Cardiac muscle cell (in vitro differentiated cells and primary cell): Measurements from ENCODE around the gene ZFAND6. TPM values are rescaled to one million over a fixed set of nuclear protein-coding genes. Genes with fewer than 3 reads are reported as not detected.

Source experiments
- DNase-seq, 2 donors: peaks; one replicate each; pipeline versions ENCODE4 v3.0.0 to v3.0.0-alpha.2; 2010 to 2017; ENCODE audit warnings: low read depth in 1 of 2, low spot score in 1 of 2
- H3K27ac ChIP-seq: fragments of 200-600 bp; sonication (generic); 2 replicates; pipeline ENCODE4 v1.5.1; 2016
- H3K27me3 ChIP-seq: fragments of 200-600 bp; sonication (generic); 2 replicates; pipeline ENCODE4 v1.6.0; 2016; ENCODE audit warnings: control low read depth
- H3K36me3 ChIP-seq: fragments of 200-600 bp; sonication (generic); 2 replicates; pipeline ENCODE4 v1.5.1; 2016; ENCODE audit warnings: control low read depth
- H3K4me1 ChIP-seq: fragments of 200-600 bp; sonication (generic); 2 replicates; pipeline ENCODE4 v1.8.1; 2017; ENCODE audit warnings: low read depth, mild to moderate bottlenecking, mixed run types
- H3K4me3 ChIP-seq: fragments of 200-600 bp; sonication (generic); 2 replicates; pipeline ENCODE4 v1.5.1; 2016; ENCODE audit warnings: mild to moderate bottlenecking
- H3K9me3 ChIP-seq: fragments of 200-600 bp; sonication (generic); 2 replicates; pipeline ENCODE4 v1.5.1; 2017; ENCODE audit warnings: low read depth, mild to moderate bottlenecking, control low read depth
- polyA plus RNA-seq: library from polyadenylated mRNA; unstranded; fragments of >200 nt; fragmentation: Nextera tagmentation; extraction: Ambion mirVana; gene quantifications from 2 replicates; pipeline ENCODE4 v1.2.1, GENCODE V29; 2016
- total RNA-seq: library from RNA; depleted of rRNA; stranded (reverse); fragments of >200 nt; gene quantifications from 2 replicates; pipeline ENCODE4 v1.2.3, GENCODE V29; 2016
- TF ChIP-seq, protein P1 (sequence below): IDR thresholded peaks from 2 replicates; pipeline ENCODE4 v1.5.1; 2012; ENCODE audit warnings: low read depth, mild to moderate bottlenecking, low read length

ZFAND6 gene
- total and polyA plus RNA-seq, 2 experiments from 2014 or later, result 195 to 253 TPM

DNA sequence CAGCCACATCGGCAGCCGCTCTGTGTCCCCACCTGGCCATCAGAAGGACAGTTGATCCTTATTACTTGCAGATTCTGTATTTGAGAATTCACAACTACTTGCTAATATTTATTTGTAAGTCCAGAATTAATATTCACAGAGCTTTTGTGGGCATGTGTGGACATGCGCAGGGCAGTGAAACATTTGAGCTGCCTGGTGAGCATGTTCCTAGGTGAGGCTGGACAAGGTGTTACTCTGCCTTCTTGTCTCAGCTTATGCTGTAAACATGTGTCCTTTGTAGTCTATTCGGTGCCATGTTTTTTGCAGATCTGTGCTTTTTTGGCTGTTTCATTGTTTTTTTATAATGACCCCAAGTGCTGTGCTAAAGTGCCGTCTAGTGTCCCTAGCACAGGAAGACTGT is 108.9 kb downstream of the ZFAND6 start:
- H3K4me3 ChIP-seq, result no peak overlapping the region
- no peaks in the 10 kb centered on the region for H3K4me1 ChIP-seq
- H3K9me3 ChIP-seq, result no peaks in the 10 kb centered on the region
- TF ChIP-seq, protein P1, sequence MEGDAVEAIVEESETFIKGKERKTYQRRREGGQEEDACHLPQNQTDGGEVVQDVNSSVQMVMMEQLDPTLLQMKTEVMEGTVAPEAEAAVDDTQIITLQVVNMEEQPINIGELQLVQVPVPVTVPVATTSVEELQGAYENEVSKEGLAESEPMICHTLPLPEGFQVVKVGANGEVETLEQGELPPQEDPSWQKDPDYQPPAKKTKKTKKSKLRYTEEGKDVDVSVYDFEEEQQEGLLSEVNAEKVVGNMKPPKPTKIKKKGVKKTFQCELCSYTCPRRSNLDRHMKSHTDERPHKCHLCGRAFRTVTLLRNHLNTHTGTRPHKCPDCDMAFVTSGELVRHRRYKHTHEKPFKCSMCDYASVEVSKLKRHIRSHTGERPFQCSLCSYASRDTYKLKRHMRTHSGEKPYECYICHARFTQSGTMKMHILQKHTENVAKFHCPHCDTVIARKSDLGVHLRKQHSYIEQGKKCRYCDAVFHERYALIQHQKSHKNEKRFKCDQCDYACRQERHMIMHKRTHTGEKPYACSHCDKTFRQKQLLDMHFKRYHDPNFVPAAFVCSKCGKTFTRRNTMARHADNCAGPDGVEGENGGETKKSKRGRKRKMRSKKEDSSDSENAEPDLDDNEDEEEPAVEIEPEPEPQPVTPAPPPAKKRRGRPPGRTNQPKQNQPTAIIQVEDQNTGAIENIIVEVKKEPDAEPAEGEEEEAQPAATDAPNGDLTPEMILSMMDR, result no peak
- H3K27me3 ChIP-seq, result no peaks in the 10 kb centered on the region
- H3K36me3 ChIP-seq, result no peaks in the 10 kb centered on the region
- no peak overlapping the region for H3K27ac ChIP-seq
- no peak for DNase-seq

DNA sequence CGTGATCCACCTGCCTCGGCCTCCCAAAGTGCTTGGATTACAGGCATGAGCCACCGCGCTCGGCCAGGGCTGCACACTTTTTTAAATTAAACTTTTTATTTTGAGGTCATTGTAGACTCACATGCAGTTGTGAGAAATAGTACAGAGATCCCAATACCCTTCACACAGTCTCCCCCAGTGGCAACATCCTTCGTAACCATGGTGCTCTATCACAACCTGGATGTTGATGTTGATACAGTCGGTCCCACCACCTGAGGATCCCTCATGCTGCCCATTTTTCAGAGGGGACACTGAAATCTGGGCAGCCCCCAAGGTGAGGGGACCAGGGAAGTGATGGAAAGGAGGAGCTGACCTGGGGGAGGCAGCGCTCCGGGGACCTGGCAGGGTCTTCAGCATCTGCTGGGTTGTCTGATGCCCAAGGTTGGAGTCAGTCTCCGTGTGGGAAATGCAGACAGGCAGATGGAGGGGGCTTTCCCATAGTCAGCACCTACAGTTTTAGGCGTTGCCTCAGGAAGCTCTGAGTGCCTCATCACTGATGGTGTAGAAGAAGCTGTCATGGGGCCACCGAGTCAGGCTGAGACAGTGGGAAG is 110.4 kb downstream of the ZFAND6 start:
- Histone ChIP-seq H3K4me3 (no peak overlapping the region), H3K4me1 (no peaks in the 10 kb centered on the region), H3K36me3 (no peaks in the 10 kb centered on the region), H3K27ac (no peak overlapping the region), H3K27me3 (no peaks in the 10 kb centered on the region), H3K9me3 (no peaks in the 10 kb centered on the region)
- TF ChIP-seq, protein P1, result no peak
- DNase-seq, result no peak

DNA sequence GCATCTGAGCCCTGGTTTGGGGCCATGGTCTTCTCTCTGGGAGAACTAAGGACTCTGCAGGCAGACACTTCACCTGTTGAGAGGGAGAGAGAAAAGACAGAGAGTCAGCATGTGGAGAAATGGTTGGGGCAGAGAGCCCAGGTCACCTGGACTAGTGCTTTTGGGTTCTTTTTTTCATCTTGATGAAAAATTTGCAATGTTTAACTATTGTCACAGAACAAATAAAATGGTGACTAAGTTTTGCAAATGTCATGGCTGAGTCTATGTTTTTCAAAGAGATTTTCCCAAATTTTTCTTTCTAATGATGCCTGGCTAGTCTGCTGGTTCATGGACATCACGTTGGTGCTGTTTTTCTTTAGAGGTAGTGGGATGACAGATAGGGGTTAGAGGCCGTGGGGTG is 111.1 kb downstream of the ZFAND6 start:
- DNase-seq, result no peak

DNA sequence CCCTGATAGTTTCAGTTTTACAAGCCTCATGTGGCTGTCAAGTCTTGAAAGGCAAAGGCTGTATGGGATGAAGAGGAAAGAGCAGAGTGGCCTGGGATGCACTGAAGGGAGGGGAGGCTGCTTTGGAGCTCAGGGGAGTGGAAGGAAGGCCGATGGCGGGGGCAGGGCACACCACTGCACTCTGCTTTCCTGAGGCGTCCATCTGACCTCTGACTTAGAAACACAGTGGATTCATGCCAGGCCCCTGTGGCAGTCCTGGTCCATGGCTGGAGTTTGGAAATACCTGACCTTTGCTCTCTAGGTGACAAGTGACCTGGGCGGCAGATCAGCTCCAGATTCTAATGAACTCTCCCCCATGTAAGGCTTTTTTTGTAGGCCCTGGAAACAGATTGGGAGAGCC is 112.3 kb downstream of the ZFAND6 start:
- H3K27ac ChIP-seq, result no peak overlapping the region
- no peaks in the 10 kb centered on the region for H3K36me3 ChIP-seq
- no peaks in the 10 kb centered on the region for H3K9me3 ChIP-seq
- no peak for DNase-seq
- no peak overlapping the region for H3K4me3 ChIP-seq
- TF ChIP-seq, protein P1, result no peak
- no peaks in the 10 kb centered on the region for H3K4me1 ChIP-seq
- H3K27me3 ChIP-seq, result no peaks in the 10 kb centered on the region

More for the DNA sequence above, 111.1 kb downstream of the ZFAND6 start:
- Histone ChIP-seq H3K27me3 (no peaks in the 10 kb centered on the region), H3K36me3 (no peaks in the 10 kb centered on the region), H3K9me3 (no peaks in the 10 kb centered on the region), H3K4me1 (no peaks in the 10 kb centered on the region), H3K4me3 (no peak overlapping the region), H3K27ac (no peak overlapping the region)
- TF ChIP-seq, protein P1, result no peak

DNA sequence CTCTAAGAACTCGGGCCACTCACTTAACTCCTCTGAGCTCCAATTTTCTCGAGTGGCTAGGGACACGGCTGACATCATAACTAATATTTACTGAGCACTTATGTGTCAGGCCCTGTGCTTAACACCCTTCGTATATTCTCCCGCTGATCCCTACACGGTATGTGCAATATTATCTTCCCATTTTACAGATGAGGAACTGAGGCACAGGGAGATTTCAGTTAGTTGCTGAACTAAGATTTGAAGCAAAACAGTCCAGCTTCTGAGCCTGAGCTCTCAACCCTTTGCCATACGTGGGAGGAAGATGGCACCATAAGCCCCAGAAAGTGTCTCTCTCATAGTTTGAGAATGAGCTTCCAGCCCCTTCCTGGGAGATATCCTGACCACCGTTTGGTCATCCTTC is 112.9 kb downstream of the ZFAND6 start:
- no peak for DNase-seq
- TF ChIP-seq, protein P1, result no peak
- no peak overlapping the region for H3K27ac ChIP-seq
- no peaks in the 10 kb centered on the region for H3K36me3 ChIP-seq
- H3K4me1 ChIP-seq, result no peaks in the 10 kb centered on the region
- no peaks in the 10 kb centered on the region for H3K9me3 ChIP-seq
- H3K4me3 ChIP-seq, result no peak overlapping the region
- H3K27me3 ChIP-seq, result no peaks in the 10 kb centered on the region
